Measurements from ENCODE around the gene CLCN5.

The CLCN5 gene

DNA sequence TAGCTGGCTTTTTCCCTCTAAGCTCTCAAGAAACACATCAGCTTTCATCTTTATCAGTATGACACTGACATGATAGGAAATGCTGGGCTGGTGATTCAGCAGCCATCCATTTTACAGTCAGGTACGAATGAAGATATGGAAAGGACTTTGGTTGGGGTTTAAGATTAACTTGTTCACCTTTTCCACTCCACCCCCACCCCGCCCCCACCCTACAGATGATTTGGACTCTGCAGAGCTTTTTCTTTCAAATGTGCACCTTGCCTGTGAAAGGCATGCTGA, 145.8 kb downstream of the CLCN5 start:
- DNase-seq (ENCODE audit: low read depth), result no peak
- TF ChIP-seq, protein P1, sequence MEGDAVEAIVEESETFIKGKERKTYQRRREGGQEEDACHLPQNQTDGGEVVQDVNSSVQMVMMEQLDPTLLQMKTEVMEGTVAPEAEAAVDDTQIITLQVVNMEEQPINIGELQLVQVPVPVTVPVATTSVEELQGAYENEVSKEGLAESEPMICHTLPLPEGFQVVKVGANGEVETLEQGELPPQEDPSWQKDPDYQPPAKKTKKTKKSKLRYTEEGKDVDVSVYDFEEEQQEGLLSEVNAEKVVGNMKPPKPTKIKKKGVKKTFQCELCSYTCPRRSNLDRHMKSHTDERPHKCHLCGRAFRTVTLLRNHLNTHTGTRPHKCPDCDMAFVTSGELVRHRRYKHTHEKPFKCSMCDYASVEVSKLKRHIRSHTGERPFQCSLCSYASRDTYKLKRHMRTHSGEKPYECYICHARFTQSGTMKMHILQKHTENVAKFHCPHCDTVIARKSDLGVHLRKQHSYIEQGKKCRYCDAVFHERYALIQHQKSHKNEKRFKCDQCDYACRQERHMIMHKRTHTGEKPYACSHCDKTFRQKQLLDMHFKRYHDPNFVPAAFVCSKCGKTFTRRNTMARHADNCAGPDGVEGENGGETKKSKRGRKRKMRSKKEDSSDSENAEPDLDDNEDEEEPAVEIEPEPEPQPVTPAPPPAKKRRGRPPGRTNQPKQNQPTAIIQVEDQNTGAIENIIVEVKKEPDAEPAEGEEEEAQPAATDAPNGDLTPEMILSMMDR (conservative IDR thresholded peaks at IDR 0.05; ENCODE audit: low read length), result no peak
- no peak overlapping the region for H3K4me3 ChIP-seq (ENCODE audit: low read length)

DNA sequence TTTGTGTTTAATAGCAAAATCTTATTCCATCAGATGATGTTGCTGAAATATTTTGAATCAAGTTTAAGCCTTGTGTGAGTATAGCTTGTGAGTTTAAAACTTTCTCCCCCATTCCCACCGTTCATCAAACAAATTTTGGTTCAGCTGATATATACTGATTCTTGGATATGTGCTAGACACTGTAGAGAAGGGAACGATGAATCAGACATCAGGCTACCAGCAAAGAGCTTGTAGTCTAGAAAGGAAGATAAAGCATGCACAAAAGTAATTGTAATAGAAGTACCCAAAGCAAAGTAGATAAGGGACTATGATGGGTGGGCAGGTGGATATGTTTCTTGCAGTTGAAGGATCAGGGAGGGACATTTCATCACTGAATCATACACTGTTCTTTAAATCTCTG, 146.5 kb downstream of the CLCN5 start:
- no peak for DNase-seq (ENCODE audit: low read depth)
- no peak overlapping the region for H3K4me3 ChIP-seq (ENCODE audit: low read length)
- TF ChIP-seq, protein P1 (conservative IDR thresholded peaks at IDR 0.05; ENCODE audit: low read length), result no peak

DNA sequence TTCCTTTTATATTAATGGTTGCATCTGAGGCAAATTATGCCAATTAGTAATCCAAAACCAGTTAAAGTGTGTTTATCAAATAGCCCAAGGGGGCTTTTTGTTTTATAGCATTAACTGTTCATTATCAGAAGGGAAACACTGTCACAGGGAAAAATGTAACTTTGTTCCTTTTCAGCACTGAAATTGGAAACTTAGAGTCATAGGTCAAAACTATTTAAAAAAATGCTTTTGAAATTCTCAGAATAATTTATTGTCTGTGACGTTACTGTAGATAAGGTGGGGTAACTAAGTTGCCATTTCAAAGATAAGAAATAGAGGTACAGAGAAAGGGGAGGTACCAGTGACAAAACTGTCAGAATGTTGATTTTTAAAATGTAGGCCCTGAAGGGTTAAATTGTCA, 149.1 kb downstream of the CLCN5 start:
- H3K4me3 ChIP-seq (ENCODE audit: low read length), result no peak overlapping the region
- no peak for DNase-seq (ENCODE audit: low read depth)
- TF ChIP-seq, protein P1 (conservative IDR thresholded peaks at IDR 0.05; ENCODE audit: low read length), result no peak

DNA sequence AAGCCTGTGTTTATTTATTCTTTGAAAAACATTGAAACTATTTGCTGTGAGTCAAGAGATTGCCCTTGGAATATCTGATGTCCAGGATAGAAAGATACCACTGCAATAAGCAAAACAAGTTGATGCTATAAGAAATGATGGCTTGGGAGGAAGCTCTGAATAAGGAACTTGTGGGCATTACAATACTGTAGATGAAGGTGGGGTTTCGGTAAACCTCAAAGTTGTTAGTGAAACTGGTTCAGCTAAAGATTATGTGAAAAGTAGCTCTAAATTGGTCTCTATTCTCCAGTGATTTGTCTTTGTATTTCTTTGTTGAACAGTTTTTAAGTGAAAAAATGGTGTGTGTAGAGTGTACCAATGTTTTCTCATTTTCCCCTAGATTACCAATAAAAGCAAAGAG, 149.7 kb downstream of the CLCN5 start:
- no peak for DNase-seq (ENCODE audit: low read depth)
- H3K4me3 ChIP-seq (ENCODE audit: low read length), result no peak overlapping the region
- TF ChIP-seq, protein P1 (conservative IDR thresholded peaks at IDR 0.05; ENCODE audit: low read length), result no peak

DNA sequence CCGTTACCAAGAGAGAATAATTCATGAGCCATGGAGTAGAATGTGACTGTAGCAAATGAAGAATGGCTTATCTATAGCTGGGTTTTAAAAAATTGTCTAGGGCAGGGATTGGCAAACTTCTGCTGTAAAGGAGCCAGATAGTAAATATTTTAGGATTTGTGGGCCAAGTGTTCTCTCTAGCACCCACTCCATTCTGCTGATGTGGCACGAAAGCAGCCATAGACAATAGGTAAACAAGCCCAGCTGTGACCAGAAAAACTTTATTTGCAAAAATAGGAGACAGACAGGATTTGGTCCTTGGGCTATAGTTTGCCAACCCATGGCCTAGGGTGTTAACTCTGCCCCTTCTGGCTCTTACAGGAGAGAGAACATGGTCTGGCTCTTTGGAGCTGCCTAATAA, 151.2 kb downstream of the CLCN5 start:
- TF ChIP-seq, protein P1 (conservative IDR thresholded peaks at IDR 0.05; ENCODE audit: low read length), result no peak
- no peak overlapping the region for H3K4me3 ChIP-seq (ENCODE audit: low read length)
- DNase-seq (ENCODE audit: low read depth), result no peak

DNA sequence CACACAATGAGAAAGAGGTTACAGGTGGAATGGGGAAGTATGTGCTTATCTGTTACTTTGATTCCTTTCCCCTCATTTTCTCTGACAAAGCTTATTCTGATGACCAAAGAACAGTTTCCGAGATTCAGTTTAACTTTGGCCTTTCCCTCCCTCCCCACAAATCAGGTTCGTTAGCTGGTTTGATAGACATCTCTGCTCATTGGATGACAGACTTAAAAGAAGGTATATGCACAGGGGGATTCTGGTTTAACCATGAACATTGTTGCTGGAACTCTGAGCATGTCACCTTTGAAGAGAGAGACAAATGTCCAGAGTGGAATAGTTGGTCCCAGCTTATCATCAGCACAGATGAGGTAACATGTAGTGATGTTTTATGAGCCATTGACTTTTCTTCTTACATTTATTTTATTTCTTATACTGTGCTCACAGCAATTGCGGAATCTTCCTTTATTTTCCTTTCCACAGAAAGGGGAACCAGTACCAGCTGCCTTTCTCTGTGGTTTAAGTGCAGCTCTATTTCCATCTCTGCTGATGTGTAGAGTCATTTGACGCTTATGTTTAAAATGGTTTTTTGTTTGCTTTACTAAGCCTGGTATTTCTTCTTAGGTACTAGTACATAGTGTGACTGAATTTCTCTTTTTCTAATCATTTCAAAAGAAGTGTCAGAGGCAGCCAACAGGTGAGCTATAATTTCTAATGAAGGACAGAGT, 153.4 kb downstream of the CLCN5 start:
- DNase-seq (ENCODE audit: low read depth), result no peak
- TF ChIP-seq, protein P1 (conservative IDR thresholded peaks at IDR 0.05; ENCODE audit: low read length), result no peak

DNA sequence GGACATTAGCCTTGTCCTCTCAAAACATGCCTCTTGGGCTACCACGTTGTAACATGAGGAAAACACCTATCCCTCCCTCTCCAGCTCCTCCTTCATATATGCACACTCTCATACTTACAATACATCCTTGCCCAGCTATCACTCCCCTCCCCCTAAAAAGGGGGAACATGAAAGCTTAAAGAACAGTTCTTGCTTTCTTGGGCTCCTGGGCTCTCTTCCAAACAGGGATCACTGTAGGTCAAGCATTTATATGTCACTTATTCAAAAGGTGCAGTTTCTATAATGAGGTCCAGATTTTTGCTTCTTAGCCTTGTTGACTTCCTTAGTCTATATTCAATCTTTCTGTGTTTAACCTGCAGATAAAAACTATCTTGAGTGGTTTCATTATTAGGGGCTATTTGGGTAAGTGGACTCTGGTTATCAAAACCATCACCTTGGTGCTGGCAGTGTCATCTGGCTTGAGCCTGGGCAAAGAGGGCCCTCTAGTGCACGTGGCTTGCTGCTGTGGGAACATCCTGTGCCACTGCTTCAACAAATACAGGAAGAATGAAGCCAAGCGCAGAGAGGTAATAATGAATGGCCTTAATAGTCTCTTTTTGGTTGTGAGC, 159.0 kb downstream of the CLCN5 start:
- no peak overlapping the region for H3K4me3 ChIP-seq (ENCODE audit: low read length)
- peak; percentile 26 for DNase-seq (ENCODE audit: low read depth)
- TF ChIP-seq, protein P1 (conservative IDR thresholded peaks at IDR 0.05; ENCODE audit: low read length), result peak; percentile 41

More for the DNA sequence above, 153.4 kb downstream of the CLCN5 start:
- H3K4me3 ChIP-seq (ENCODE audit: low read length), result no peak overlapping the region
